Measurements from ENCODE around the gene RNF141. TPM values are rescaled to one million over a fixed set of nuclear protein-coding genes. Genes with fewer than 3 reads are reported as not detected.

Gene RNF141
- total RNA-seq, 1 donor from 2014 or later, result 10.9 TPM

- H3K27ac ChIP-seq, result peak overlapping the region; percentile 51 to 73
- peaks cover 3 to 6% of the 10 kb centered on the region in 2 donors for H3K36me3 ChIP-seq
- no peak for TF ChIP-seq CTCF (IDR thresholded peaks at IDR 0.05)
- no peaks in the 10 kb centered on the region for H3K27me3 ChIP-seq
- H3K4me1 ChIP-seq, result peaks cover 0 to 7% of the 10 kb centered on the region in 2 donors
- no peak overlapping the region for H3K4me3 ChIP-seq
- DNase-seq (ENCODE audit: low spot score in 2 of 2), result peak; percentile 80 to 93
- intact Hi-C loops (cut with DNase I), result no loop called here
- no peaks in the 10 kb centered on the region for H3K9me3 ChIP-seq
Measured at GRCh38 chr11:10490398-10491241, 50.4 kb downstream of the RNF141 start.

- peak overlapping the region; percentile 9 to 47 for H3K27ac ChIP-seq
- DNase-seq (ENCODE audit: low spot score in 2 of 2), result peak in 1 of 2 donors; percentile 63
- intact Hi-C loops (cut with DNase I), result no loop called here
- peaks cover 3 to 5% of the 10 kb centered on the region in 2 donors for H3K36me3 ChIP-seq
- TF ChIP-seq CTCF (IDR thresholded peaks at IDR 0.05), result no peak
- H3K4me1 ChIP-seq, result peaks cover 0 to 7% of the 10 kb centered on the region in 2 donors
- no peak overlapping the region for H3K4me3 ChIP-seq
- no peaks in the 10 kb centered on the region for H3K27me3 ChIP-seq
- no peaks in the 10 kb centered on the region for H3K9me3 ChIP-seq
Measured at GRCh38 chr11:10490032-10490397, 51.0 kb downstream of the RNF141 start.

GRCh38 chr11:10488934-10489691 is 51.9 kb downstream of the RNF141 start:
- intact Hi-C loops (cut with DNase I), result no loop called here
- peak in 1 of 2 donors; percentile 62 for DNase-seq (ENCODE audit: low spot score in 2 of 2)
- Histone ChIP-seq H3K27me3 (no peaks in the 10 kb centered on the region), H3K4me1 (peaks cover 0 to 7% of the 10 kb centered on the region in 2 donors), H3K36me3 (no peaks in the 10 kb centered on the region), H3K4me3 (no peak overlapping the region), H3K9me3 (no peaks in the 10 kb centered on the region), H3K27ac (peak overlapping the region in 1 of 2 donors; percentile 47)
- TF ChIP-seq CTCF (IDR thresholded peaks at IDR 0.05), result no peak

GRCh38 chr11:10488121-10488933 is 52.7 kb downstream of the RNF141 start:
- Histone ChIP-seq H3K36me3 (no peaks in the 10 kb centered on the region), H3K27ac (no peak overlapping the region), H3K9me3 (no peaks in the 10 kb centered on the region), H3K27me3 (no peaks in the 10 kb centered on the region), H3K4me3 (no peak overlapping the region), H3K4me1 (peaks cover 0 to 7% of the 10 kb centered on the region in 2 donors)
- intact Hi-C loops (cut with DNase I), result no loop called here
- peak in 1 of 2 donors; percentile 55 for DNase-seq (ENCODE audit: low spot score in 2 of 2)
- TF ChIP-seq CTCF (IDR thresholded peaks at IDR 0.05), result no peak

GRCh38 chr11:10487002-10487647 is 53.9 kb downstream of the RNF141 start:
- intact Hi-C loops (cut with DNase I), result no loop called here
- Histone ChIP-seq H3K4me1 (peaks cover 0 to 7% of the 10 kb centered on the region in 2 donors), H3K36me3 (no peaks in the 10 kb centered on the region), H3K4me3 (no peak overlapping the region), H3K27me3 (no peaks in the 10 kb centered on the region), H3K9me3 (no peaks in the 10 kb centered on the region), H3K27ac (no peak overlapping the region)
- peak in 1 of 2 donors; percentile 45 for DNase-seq (ENCODE audit: low spot score in 2 of 2)
- TF ChIP-seq CTCF (IDR thresholded peaks at IDR 0.05), result no peak

Data from ascending aorta (tissue), 2 donors.